ENCODE measurements around the gene BCO2.

BCO2 gene

GRCh38 chr11:112132737-112133136 is 42.6 kb upstream of the BCO2 start:
- Histone ChIP-seq H3K4me3 (IDR thresholded peaks at IDR 0.05; ENCODE audit: insufficient read depth, low read depth, low read length) (no peak overlapping the region), H2AFZ (ENCODE audit: low read depth) (0 out of 2 replicates have a peak overlapping the region, but pooled peaks have one; percentile 2), H3K36me3 (ENCODE audit: insufficient read depth) (no peaks in the 10 kb centered on the region), H3K27me3 (ENCODE audit: insufficient read depth, low read depth) (no peaks in the 10 kb centered on the region), H3K4me1 (ENCODE audit: low read depth, poor library complexity, severe bottlenecking) (peaks cover 55% of the 10 kb centered on the region), H3K4me2 (peak overlapping the region; percentile 38; the same call in 1 of the 2 replicates), H3K9ac (no peak overlapping the region), H4K20me1 (ENCODE audit: insufficient read depth) (no peaks in the 10 kb centered on the region), H3K79me2 (ENCODE audit: insufficient read depth, low read depth) (no peaks in the 10 kb centered on the region), H3K27ac (peak overlapping the region; percentile 86)
- no peak for TF ChIP-seq CTCF (conservative IDR thresholded peaks at IDR 0.05; ENCODE audit: low read depth, low read length)

GRCh38 chr11:112134473-112134872 is 40.8 kb upstream of the BCO2 start:
- no peak overlapping the region for H3K4me3 ChIP-seq (IDR thresholded peaks at IDR 0.05; ENCODE audit: insufficient read depth, low read depth, low read length)
- peaks cover 42% of the 10 kb centered on the region for H3K4me1 ChIP-seq (ENCODE audit: low read depth, poor library complexity, severe bottlenecking)
- H3K27me3 ChIP-seq (ENCODE audit: insufficient read depth, low read depth) = no peaks in the 10 kb centered on the region
- H3K79me2 ChIP-seq (ENCODE audit: insufficient read depth, low read depth) = no peaks in the 10 kb centered on the region
- H4K20me1 ChIP-seq (ENCODE audit: insufficient read depth) = no peaks in the 10 kb centered on the region
- no peak for TF ChIP-seq CTCF (conservative IDR thresholded peaks at IDR 0.05; ENCODE audit: low read depth, low read length)
- no peaks in the 10 kb centered on the region for H3K36me3 ChIP-seq (ENCODE audit: insufficient read depth)
- H3K9ac ChIP-seq = no peak overlapping the region
- H3K27ac ChIP-seq = no peak overlapping the region
- no peak overlapping the region for H2AFZ ChIP-seq (ENCODE audit: low read depth)
- no peak overlapping the region for H3K4me2 ChIP-seq

- H3K27me3 ChIP-seq (ENCODE audit: insufficient read depth, low read depth) = no peaks in the 10 kb centered on the region
- no peak overlapping the region for H3K9ac ChIP-seq
- no peaks in the 10 kb centered on the region for H3K79me2 ChIP-seq (ENCODE audit: insufficient read depth, low read depth)
- no peak overlapping the region for H2AFZ ChIP-seq (ENCODE audit: low read depth)
- no peak overlapping the region for H3K4me3 ChIP-seq (IDR thresholded peaks at IDR 0.05; ENCODE audit: insufficient read depth, low read depth, low read length)
- no peak overlapping the region for H3K27ac ChIP-seq
- H3K36me3 ChIP-seq (ENCODE audit: insufficient read depth) = no peaks in the 10 kb centered on the region
- no peak overlapping the region for H3K4me2 ChIP-seq
- TF ChIP-seq CTCF (conservative IDR thresholded peaks at IDR 0.05; ENCODE audit: low read depth, low read length) = no peak
- no peaks in the 10 kb centered on the region for H4K20me1 ChIP-seq (ENCODE audit: insufficient read depth)
- H3K4me1 ChIP-seq (ENCODE audit: low read depth, poor library complexity, severe bottlenecking) = no peaks in the 10 kb centered on the region
These were observed 31.7 kb upstream of the BCO2 start for GRCh38 chr11:112143597-112143996.

- no peak overlapping the region for H3K27ac ChIP-seq
- H3K27me3 ChIP-seq (ENCODE audit: insufficient read depth, low read depth) = no peaks in the 10 kb centered on the region
- no peaks in the 10 kb centered on the region for H3K79me2 ChIP-seq (ENCODE audit: insufficient read depth, low read depth)
- H3K4me3 ChIP-seq (IDR thresholded peaks at IDR 0.05; ENCODE audit: insufficient read depth, low read depth, low read length) = no peak overlapping the region
- H4K20me1 ChIP-seq (ENCODE audit: insufficient read depth) = no peaks in the 10 kb centered on the region
- no peak overlapping the region for H2AFZ ChIP-seq (ENCODE audit: low read depth)
- H3K9ac ChIP-seq = no peak overlapping the region
- no peak overlapping the region for H3K4me2 ChIP-seq
- no peak for TF ChIP-seq CTCF (conservative IDR thresholded peaks at IDR 0.05; ENCODE audit: low read depth, low read length)
- H3K4me1 ChIP-seq (ENCODE audit: low read depth, poor library complexity, severe bottlenecking) = no peaks in the 10 kb centered on the region
- no peaks in the 10 kb centered on the region for H3K36me3 ChIP-seq (ENCODE audit: insufficient read depth)
These were observed 24.8 kb upstream of the BCO2 start for GRCh38 chr11:112150517-112150916.

Data from KMS-11 (cell line).